Esophagus mucosa (tissue), 1 donor: ENCODE data around the gene PRKAB2. TPM values are rescaled to one million over a fixed set of nuclear protein-coding genes. Genes with fewer than 3 reads are reported as not detected.
"Not testable (repeated sequence)": the region's sequence is repeated elsewhere in the genome, so short reads cannot be mapped to it uniquely, and the experiment has no call there.

Source experiments
- ATAC-seq: fragments of 200-7000 bp; cut with Tn5 transposase; one replicate; pipeline ENCODE4 v1.9.1; 2020
- total RNA-seq: library from RNA; stranded (reverse); gene quantifications from one replicate; pipeline ENCODE4 v1.2.4, GENCODE V29; 2023
- donor health status: DM: yes; HTN: yes; CAD: no.

Gene PRKAB2, protein sequence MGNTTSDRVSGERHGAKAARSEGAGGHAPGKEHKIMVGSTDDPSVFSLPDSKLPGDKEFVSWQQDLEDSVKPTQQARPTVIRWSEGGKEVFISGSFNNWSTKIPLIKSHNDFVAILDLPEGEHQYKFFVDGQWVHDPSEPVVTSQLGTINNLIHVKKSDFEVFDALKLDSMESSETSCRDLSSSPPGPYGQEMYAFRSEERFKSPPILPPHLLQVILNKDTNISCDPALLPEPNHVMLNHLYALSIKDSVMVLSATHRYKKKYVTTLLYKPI
- total RNA-seq: 6.5 TPM

DNA sequence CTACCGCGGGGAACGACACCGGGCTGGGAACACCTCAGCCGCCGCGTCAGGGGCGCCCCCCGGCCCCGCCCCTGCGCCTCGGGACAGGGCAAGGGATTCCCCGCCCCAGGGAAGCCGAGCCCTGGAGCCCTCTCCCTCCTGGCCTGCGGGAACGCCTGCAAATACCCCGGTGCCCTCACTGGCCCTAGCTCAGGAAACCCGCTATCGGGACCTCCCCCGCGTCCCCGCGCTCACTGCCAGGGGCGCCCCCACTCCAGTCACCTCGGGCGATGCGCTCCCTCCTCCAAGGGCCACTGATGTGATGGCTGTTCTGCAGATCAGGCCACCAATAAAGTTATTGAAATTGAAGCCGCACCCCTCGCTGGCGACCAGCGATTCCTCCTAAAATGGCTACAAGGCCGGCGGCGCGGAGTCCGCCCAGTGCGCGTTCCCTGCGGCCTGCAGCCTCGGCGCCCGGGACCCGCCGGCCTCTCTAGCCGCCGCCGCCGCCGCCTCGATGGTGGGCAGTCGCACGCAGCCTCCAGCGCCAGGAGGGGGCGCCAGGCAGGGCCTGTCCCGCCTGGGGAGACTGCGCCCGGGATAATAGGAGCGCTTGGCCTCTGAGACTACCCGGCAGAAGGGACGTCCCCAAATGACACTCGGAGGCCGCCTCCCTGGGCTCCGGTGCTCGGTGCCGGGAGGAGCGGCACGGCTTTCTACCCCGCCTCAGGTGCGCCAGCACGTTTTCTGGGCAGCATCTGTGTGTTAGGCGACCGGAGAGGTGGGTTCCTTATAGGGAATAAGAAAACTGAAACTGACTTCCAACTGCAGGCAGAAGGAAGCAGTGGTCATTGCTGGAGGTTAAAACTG is at the start of gene PRKAB2:
Gene PRKAB2, minus strand, starts transcription at position 303 of the 849 bp plus-strand sequence. CDS start 326 bp downstream, outside the sequence.
- peak; percentile 99 for ATAC-seq

DNA sequence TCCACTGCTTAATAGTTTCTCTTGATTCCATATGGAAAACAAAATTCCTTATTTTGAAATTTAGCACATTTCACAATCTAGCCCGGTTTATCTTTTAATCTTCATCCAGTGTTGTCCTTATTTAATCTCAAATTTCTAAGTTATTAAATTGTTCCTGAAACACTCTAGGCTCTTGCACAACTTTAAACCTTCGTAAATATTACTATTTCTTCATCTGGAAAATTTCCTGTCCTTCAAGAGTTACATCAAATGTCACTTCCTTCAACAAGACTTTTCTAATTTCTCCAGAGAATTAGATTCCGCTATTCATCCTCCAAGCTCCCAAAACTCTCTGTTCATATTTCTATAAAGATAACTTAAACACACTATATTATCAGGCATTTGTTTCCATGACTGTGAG is 46.3 kb upstream of the PRKAB2 start:
- ATAC-seq: no peak

DNA sequence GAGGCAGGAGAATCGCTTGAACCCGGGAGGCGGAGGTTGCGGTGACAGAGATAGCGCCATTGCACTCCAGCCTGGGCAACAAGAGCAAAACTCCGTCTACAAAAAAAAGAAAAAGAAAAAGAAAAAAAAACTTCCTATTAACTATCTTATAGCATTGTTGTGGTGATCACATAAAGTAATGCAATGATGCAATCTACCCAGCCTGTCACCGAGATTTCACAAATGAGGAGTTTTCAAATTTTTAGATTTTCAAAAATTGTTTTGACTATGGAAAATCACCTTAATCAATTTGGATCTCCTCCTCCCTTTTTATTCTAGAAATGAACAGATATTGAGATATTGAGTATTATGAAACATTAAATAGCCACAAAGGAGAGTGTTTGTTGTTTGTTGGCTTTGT is 44.9 kb upstream of the PRKAB2 start:
- no peak for ATAC-seq

DNA sequence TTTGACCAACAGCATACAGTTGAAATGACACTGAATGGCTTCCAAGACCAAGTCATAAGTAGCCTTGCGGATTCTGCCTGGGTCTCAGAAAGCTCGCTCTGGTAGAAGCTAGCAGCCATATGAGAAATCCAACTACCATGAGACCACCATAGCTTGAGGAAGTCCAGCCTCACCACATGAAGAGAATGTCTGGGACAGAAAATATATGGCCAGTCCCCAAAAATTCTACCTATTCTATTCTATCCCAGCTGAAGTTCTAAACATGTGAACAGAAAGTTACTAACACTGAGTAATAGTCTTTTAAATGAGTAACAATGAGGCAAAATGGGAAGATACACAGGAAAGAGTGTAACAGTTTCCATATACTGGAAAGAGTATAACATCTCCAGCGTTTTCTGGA is 43.9 kb upstream of the PRKAB2 start:
- ATAC-seq: no peak

DNA sequence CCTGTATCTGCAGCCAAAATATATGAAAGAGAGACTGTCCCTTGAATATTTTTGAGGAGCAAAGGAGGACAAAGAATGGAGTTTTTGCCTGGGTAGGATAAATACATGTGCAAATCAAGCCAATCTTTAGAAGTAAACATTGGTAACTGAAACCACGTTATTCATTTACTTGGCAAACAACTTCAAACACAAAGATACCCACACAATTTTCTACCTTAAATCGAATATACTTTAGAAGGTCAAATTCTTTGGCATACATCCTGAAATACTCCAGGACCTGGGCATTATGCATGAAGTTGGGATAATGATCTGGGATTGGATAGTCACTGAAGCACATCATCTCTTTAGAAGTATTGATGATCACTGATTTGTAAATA is 43.3 kb upstream of the PRKAB2 start:
- no peak for ATAC-seq

DNA sequence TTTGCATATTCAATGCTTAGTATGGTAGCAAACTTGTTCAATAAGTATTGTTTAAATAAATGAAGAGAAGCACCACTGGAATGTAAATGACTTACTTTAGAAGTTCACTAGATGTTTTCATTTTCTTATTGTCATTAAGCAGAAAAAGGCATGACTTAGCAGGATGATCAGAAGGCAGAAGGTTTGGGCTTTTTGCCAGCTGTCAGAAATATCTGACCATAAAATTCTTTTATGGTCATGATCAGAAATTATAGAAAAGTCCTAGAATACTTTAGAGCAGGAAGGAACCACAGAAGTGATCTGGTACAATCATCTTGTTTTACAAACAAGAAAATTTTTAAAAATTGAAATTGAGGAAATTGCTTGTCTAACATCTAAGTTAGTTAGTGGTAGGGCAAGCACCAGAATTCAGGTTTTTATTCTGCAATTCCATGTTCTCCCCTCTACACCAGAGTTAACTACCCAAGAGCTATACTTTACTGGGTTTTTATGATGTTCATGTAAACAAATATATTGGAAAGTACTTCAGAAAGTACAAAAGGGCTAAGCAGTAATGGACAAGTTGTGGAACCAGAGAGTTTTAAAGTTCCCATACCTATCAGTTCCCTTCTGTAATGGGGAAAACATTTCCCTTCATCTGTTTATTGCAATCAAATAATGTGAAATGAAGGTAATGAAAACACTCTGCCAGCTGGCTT is 42.7 kb upstream of the PRKAB2 start:
- no peak for ATAC-seq

DNA sequence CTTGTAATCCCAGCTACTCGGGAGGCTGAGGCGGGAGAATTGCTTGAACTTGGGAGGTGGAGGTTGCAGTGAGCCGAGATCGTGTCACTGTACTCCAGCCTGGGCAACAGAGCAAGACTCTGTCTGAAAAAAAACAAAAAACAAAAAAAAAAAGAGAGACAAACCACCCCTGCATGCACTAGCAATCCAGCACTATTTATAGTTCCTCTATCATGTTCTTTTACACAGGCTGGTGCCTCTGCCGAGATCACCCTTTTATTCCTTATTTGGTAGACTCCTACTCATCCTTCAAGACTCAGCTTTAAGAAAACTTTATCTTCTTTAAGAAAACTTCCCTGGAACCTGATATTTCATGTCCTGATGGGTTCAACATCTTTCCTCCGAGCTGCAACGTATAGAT is 42.1 kb upstream of the PRKAB2 start:
- ATAC-seq: no peak

DNA sequence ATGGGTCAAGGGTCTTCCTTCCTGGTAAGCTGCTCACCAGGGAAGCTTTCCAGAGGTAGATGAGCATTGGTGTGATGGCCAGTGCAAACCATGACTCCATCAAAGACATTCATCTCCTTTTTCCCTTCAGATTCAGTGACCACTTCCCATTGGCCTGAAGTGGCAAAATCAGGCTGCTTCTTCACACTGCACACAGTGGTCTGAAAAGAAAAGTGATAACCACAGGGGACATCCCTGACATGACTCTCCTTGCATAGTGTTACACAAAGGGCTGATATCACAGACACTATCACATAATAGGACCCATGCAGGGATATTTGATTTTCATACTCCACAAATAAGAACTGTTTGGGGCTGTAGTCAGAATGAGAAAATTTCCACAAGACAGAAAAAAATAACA is 41.0 kb upstream of the PRKAB2 start:
- ATAC-seq: no peak

DNA sequence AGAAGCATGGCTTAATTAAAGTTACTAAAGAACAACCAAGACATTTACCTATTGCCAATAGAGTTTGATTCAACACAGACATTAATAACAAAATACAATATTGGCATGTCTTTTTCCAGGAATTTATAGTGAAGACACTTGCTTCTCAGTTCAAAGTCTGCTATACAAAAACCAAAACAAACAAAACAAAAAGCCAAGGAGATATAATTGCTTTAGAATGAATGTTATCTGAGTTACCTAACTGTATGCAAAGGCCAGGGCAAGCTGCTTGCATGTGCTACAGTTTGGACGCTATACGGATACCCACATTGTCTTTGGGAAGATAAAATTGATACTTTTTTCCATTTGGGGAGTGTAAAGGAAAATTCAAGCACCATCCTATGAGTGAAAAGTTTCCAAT is 39.3 kb upstream of the PRKAB2 start:
- ATAC-seq: no peak

DNA sequence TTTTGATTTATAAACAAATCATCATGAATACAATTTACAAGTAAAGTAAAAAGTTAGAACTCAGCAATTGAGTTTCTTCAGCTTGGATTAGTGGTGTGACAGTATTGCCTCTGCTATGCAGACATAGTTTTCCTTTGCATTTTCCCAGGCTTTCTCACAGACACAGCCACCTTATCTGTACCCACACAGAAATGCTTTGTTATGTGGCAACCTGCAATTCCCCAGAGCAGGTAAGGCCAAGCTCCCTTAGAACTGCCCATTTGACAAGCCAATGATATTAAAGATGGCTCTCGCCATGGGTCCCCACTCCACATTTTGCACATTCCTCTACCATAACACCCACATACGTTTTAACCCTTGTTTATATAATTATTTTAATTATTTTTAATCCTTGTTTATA is 38.7 kb upstream of the PRKAB2 start:
- ATAC-seq: no peak

DNA sequence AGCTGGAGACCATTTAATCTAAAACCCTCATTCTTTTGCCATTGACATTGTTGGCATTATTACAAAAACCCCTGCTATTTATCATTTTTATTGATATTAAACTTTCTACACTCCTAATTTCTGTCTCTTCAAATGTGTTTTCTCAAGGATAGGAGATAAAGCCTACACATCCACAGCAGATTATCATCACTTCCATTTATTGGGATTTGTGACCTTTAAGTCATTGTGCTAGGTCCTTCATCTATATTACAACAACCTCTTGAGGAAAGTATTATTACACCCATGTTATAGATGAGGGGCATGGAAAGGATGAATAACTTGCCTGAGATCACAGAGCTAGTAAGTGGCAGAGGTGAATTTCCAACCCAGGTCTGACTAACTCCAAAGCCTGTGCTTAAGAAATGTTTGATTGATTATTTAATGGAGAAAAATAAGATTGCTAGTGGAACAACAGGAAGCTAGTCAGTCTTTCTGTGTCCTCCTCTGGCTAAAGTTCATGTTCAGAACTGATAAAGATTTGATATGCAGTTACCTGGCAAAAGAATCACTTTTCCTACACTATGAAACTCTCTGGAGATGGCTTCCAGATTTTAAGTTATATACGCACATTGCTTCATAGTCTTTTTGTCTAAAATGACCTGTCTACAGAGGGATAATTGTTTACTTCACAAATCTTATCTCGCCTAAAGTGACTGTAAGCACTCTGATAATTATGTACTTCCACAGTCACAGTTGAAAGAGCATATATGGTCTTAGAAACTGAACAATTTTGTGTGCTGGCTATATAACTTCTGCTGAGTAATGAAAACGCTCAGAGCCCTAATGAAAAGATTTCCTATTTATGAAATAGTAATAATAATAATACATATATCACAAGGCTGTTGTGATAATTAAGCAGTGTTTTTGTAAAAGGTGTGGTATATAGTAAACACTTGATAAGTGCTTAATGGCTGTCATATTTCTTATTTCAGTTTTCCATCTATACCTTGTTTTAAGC is 37.9 kb upstream of the PRKAB2 start:
- ATAC-seq: no peak

DNA sequence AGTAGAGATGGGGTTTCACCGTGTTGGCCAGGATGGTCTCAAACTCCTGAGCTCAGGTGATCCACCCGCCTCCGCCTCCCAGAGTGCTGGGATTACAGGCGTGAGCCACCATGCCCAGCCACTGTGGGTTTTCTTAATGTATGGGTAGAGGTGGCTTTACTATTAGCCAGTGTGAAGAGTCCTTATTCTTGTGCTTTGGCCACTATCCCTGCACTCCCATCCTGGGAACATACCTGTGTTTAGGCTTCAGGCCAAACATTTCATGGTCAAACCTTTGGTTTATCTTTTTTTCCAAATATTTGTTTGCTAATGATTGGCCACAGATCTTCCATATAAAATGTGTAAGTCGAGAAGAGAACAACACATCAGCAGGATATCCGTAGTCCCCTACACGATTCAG is 36.3 kb upstream of the PRKAB2 start:
- ATAC-seq: no peak

DNA sequence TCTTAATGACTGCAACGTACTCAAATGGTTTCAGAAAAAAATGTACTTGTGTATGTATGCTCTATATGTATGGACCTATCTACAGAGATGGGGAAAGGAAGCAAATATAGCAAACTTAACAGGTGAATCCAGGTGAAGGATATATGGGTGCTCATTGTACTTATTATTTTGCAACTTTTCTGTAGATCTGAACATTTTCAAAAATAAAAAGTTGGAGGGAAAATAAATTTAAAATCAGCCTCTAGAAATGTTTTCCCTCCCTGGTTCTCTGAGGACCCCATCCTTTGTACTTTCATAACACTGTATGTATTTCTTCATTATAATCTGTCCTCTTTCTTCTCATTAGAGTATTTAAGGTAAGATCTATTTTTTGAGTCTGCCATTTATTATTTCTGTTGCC is 34.9 kb upstream of the PRKAB2 start:
- no peak for ATAC-seq

DNA sequence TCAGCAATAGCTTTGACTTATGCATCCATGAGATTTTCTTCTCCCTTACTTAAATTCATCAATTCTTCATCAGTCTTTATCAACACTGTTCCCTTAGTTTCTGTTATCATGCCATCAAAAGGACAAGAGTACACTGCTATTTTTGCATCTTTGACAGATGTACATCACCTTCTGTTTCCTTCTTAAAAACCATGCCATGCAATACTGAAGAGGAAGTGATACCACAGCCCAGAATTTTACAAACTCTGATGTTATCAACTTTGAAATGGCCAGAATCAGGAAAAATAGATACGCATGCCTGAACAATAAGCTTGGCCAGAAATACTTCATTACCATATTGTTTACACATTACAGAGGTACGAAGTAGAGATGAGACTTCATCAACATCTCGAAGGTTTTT is 31.8 kb upstream of the PRKAB2 start:
- no peak for ATAC-seq

DNA sequence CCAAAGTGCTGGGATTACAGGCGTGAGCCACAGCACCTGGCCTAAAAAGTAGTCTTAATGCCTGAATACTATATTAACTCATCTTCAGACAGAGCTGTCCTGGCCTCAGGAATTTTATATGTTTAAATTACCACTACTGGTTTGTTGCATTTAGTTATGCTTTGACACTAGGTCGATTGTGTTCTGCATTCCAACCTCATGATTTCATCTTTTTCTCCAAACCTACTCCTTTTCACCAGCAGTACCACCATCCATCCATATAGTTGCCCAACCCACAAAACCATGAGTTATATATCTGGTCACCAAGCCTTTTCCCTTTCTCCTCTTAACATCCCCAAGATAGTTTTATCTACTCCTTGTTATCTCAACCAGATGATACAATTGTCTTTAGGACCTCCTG is 30.3 kb upstream of the PRKAB2 start:
- ATAC-seq: no peak

DNA sequence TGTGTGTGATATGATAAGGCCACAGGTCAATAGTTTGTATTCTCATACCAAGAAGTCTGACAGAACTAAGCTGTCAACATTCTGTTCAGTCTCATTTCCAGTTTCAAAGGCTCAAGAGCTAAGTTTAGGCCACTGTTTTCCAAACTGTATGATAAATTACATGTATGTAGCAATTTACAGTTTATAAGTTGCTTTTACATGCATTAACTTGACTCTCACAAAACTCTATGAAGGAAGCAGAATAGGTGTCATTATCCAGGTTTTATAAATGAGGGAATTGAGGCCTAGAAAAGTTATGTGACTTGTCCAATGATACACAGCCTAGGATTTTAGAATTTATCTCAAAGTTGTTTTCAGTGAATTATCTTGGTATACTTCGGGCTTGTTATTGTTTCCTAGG is 29.5 kb upstream of the PRKAB2 start:
- no peak for ATAC-seq

DNA sequence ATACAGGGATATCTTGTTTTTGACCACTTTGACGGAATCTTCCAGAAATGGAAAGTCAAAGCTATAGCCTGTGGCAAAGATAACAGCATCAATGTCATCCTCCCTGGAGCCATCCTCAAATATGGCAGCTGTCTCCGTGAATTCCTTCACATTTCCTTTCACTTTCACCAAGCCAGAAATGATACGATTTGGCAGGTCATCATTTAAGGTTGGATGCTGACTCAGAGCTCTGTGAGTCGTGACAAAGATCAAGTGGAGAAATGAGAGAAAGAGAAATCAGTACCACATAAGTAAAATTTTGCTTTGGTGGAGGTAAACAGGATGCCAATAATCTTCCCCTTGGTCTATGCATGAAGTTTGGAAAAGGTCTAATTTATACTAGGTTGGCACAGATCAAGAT is 29.0 kb upstream of the PRKAB2 start:
- no peak for ATAC-seq

DNA sequence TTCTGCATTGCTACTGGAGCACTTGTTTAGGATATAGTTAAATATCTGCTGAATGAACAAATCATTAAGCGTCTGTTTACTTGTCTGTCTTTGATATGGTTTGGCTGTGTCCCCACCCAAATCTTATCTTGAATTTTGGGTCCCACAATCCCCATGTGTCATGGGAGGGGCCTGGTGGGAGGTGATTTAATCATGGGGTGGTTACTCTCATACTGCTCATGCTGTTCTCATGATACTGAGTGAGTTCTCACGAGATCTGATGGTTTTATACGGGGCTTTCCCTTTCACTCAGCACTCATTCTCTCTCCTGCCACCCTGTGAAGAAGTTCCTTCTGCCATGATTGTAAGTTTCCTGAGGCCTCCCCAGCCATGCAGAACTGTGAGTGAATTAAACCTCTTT is 25.1 kb upstream of the PRKAB2 start:
- not testable (repeated sequence) for ATAC-seq

DNA sequence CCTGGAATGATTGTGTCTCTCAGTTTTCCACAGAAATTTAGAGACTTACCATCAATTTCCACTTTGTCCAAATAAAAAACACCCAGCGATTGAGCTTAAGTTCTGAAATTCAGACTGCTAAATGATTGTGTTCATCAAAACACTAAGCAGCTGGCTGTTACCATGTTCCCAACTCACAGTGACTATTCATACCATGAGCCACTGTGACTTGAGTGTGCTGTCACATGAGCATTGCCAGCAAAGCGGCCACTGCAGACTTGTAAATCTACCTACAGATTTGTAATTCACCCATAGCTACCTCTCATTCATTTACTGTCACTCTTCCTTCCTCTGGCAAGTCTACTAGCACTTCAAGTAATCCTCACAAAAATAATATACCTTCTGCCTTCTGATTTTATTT is 17.2 kb upstream of the PRKAB2 start:
- ATAC-seq: no peak

DNA sequence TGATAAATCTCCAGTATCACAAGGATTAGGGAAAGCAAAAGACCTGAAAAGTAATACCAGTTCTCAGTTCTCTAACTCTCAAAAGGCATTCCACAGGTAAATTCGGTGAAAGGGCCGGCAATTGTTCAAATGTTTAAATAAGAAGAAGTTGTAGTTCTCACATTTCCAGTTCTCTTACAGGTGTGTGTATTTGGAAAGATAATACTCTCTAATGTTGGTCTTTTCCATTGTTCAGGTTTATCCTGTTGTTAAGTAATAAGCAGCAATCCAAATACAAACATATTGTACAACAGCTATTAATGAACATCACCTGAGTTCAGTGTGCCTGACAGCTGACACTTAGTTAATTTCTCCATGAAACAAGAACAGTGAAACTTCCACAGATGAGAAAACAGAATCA is 13.2 kb upstream of the PRKAB2 start:
- peak; percentile 72 for ATAC-seq

DNA sequence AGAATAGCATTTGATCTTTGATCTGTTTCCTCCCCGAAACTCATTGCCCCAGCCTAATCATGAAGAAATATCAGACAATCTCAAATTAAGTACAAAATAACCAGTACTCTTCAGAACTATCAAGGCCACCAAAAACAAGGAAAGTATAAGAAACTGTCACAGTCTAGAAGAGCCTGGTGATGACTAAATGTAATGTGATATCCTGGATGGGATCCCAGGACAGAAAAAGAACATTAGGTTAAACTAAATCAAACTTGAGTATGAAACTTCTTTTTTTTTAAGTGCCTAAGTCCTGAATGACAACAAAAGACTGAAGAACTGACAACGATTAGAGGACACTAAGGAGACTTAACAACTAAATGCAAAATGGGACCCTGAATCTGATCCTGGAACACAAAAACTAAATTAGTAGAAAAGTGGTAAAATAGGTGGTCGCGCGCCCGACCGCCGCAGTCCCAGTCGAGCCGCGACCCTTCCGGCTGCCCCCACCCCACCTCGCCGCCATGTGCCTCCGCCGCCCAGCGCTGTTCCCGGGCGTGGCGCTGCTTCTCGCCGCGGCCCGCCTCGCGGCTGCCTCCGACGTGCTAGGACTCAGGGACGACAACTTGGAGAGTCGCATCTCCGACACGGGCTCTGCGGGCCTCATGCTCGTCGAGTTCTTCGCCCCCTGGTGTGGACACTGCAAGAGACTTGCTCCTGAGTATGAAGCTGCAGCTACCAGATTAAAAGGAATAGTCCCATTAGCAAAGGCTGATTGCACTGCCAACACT is 5.5 kb upstream of the PRKAB2 start:
- ATAC-seq: peak; percentile 8
